Kidney (tissue), 14 donors: ENCODE measurements around the gene RMDN2. TPM values are rescaled to one million over a fixed set of nuclear protein-coding genes. Genes with fewer than 3 reads are reported as not detected.

Source experiments
- DNase-seq, 5 donors: peaks; one replicate each; pipeline ENCODE4 v3.0.0-alpha.2; 2013 to 2020
- FAIRE-seq: peaks from 2 replicates; lab custom pipeline; 2012; peaks lifted over from hg19 to GRCh38; lab: Jason Lieb, UNC
- H3K27ac ChIP-seq, 2 donors: one replicate each; pipeline ENCODE4 v1.7.0; 2013; ENCODE audit warnings: low read depth in 2 of 2, low read length in 2 of 2, inconsistent platforms in 1 of 2
- H3K27me3 ChIP-seq: one replicate; pipeline ENCODE4 v1.7.1; 2013; ENCODE audit warnings: low read length, inconsistent platforms; ENCODE audit not compliant: control insufficient read depth, insufficient read depth
- H3K36me3 ChIP-seq, 3 donors: one replicate each; pipeline versions ENCODE4 v1.7.0 to v1.7.1; 2013; ENCODE audit warnings: low read length in 3 of 3, control low read depth in 1 of 3, inconsistent platforms in 1 of 3; ENCODE audit not compliant: insufficient read depth in 3 of 3, control insufficient read depth in 2 of 3
- H3K4me1 ChIP-seq, 3 donors: one replicate each; pipeline versions ENCODE4 v1.7.0 to v1.7.1; 2013; ENCODE audit warnings: low read length in 3 of 3, inconsistent platforms in 1 of 3, low read depth in 1 of 3; ENCODE audit not compliant: control insufficient read depth in 2 of 3, insufficient read depth in 2 of 3
- H3K4me3 ChIP-seq, 3 donors: one replicate each; pipeline versions ENCODE4 v1.7.0 to v1.8.1; 2013; ENCODE audit warnings: low read length in 3 of 3, control low read depth in 1 of 3, inconsistent platforms in 1 of 3
- H3K9ac ChIP-seq, 3 donors: one replicate each; pipeline versions ENCODE4 v1.7.0 to v1.7.1; 2013; ENCODE audit warnings: low read length in 3 of 3, control low read depth in 1 of 3, inconsistent platforms in 1 of 3
- H3K9me3 ChIP-seq, 3 donors: one replicate each; pipeline versions ENCODE4 v1.7.0 to v1.7.1; 2013; ENCODE audit warnings: low read length in 3 of 3, control low read depth in 1 of 3, inconsistent platforms in 1 of 3; ENCODE audit not compliant: control insufficient read depth in 2 of 3, insufficient read depth in 1 of 3
- intact Hi-C: fragments of 100-400 bp; cut with DNase I; formaldehyde crosslinking; loops from one replicate; pipeline ENCODE4 v1.11.1; 2022
- polyA plus RNA-seq: library from polyadenylated mRNA; stranded (reverse); fragments of 350-450 nt; fragmentation: Illumina TruSeq; extraction: RNeasy Lipid Tissue Mini Kit (QIAGEN cat#74804); gene quantifications from one replicate; pipeline ENCODE4 v1.2.3, GENCODE V29; 2014; ENCODE audit warnings: low read depth, low replicate concordance; ENCODE audit not compliant: insufficient read depth
- total RNA-seq: library from RNA; stranded (reverse); fragmentation: NEBNext Ultra II Directional; extraction: Animal tissue kit (Norgen Biotek cat#: 25700); gene quantifications from one replicate; pipeline ENCODE4 v1.2.1, GENCODE V29; 2021
- TF ChIP-seq, protein P1 (sequence below): IDR thresholded peaks from 3 replicates; pipeline ENCODE4 v1.5.1; 2012; ENCODE audit warnings: mild to moderate bottlenecking, moderate library complexity, borderline replicate concordance; ENCODE audit not compliant: insufficient read depth; ENCODE audit errors: extremely low read depth
- donor health status: control.
- donor health status: control.
- donor health status: control.
- donor health status: control.
- donor health status: control.
- donor health status: DM: yes; HTN: yes; CAD: no.
- donor health status: Normal renal cell carcinoma (clear cell type).

Gene RMDN2
- total and polyA plus RNA-seq, 2 donors from 2014 or later = 7.9 to 10.5 TPM

DNA sequence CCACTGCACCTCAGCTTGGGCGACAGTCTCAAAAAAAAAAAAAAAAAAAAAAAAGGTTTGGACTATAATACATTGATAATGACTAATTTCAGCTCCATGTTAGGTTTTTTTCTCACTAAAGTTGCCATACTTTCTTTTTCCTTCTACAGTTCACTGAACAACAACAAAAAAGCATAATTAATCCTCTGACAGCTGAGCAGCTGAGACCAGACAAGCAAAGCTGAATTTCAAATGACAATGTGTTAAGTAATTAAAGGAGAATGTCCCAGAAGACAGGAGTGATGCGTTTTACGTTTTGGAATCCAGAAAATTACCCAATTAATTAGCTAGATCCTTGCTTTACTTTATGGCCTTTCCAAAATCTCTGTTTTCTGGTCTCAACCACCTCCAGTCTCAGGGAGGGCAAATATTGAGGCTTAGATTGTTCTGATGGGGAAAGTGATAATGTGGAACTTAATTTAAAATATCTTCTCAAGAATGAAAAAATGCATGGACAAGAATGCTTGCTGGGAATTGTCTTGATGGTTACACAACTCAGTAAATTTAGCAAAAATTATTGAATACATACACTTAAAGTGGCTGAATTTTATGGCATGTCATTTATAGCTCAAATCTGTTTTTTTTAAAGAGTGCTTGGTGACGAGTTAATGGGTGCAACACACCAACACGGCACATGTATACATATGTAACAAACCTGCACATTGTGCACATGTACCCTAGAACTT is 17.4 kb upstream of the RMDN2 start:
- Histone ChIP-seq H3K9me3 (no peaks in the 10 kb centered on the region), H3K27me3 (no peaks in the 10 kb centered on the region), H3K4me1 (no peaks in the 10 kb centered on the region), H3K36me3 (no peaks in the 10 kb centered on the region), H3K9ac (no peak overlapping the region), H3K4me3 (no peak overlapping the region), H3K27ac (no peak overlapping the region)
- TF ChIP-seq, protein P1, sequence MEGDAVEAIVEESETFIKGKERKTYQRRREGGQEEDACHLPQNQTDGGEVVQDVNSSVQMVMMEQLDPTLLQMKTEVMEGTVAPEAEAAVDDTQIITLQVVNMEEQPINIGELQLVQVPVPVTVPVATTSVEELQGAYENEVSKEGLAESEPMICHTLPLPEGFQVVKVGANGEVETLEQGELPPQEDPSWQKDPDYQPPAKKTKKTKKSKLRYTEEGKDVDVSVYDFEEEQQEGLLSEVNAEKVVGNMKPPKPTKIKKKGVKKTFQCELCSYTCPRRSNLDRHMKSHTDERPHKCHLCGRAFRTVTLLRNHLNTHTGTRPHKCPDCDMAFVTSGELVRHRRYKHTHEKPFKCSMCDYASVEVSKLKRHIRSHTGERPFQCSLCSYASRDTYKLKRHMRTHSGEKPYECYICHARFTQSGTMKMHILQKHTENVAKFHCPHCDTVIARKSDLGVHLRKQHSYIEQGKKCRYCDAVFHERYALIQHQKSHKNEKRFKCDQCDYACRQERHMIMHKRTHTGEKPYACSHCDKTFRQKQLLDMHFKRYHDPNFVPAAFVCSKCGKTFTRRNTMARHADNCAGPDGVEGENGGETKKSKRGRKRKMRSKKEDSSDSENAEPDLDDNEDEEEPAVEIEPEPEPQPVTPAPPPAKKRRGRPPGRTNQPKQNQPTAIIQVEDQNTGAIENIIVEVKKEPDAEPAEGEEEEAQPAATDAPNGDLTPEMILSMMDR = no peak
- DNase-seq (no peak), FAIRE-seq (no peak)
- intact Hi-C loops = no loop called here

DNA sequence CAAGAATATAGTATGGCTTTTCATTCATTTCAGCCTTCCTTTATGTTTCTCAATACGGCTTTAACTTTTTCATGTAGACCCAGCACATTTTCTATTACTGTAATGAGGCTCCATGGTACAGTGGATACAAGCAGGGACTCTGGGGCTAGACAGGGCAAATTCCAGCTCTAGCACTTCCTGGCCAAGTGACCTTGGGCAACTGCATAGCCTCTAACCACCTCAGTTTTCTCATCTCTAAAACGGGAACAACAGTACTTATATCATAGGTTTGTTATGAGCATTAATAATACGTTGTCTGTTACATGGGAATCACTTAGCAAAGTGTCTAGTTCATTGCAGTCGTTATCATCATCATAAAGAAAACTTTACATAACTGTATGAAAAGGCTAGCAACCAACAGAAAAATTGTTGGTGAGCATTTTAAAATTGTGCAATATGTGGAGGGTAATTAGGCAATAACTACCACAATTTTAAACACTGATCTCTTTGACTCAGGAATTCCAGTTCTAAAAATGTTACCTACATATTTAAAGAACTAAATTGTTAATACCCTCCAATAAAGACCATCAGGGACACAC is 13.7 kb upstream of the RMDN2 start:
- H3K4me1 ChIP-seq = peaks cover 0 to 2% (median 0%) of the 10 kb centered on the region in 3 donors
- no peak for DNase-seq
- no peak overlapping the region for H3K9ac ChIP-seq
- H3K27me3 ChIP-seq = no peaks in the 10 kb centered on the region
- H3K36me3 ChIP-seq = no peaks in the 10 kb centered on the region
- intact Hi-C loops = no loop called here
- TF ChIP-seq, protein P1 = no peak
- FAIRE-seq = no peak
- H3K4me3 ChIP-seq = no peak overlapping the region
- no peak overlapping the region for H3K27ac ChIP-seq
- no peaks in the 10 kb centered on the region for H3K9me3 ChIP-seq

DNA sequence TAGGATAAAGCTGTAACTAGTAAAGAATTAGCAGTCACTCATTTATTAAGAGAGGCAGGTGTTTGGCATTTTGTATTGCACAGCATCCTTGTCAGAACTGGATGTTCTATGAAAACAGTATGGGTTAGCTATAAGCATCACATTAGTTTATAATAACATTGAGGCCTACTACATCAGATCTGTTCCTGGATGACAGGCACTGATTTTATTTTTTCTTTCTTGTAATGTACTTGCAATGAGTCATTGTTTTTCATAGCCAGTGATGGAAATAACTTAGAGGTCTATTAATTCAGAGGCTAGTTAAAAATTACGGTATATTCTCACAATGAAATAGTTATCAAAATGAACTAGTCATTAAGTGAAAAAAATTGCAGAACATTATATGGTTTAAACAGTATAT is 13.0 kb upstream of the RMDN2 start:
- Histone ChIP-seq H3K27me3 (no peaks in the 10 kb centered on the region), H3K9me3 (no peaks in the 10 kb centered on the region), H3K27ac (no peak overlapping the region), H3K4me1 (peaks cover 0 to 5% (median 0%) of the 10 kb centered on the region in 3 donors), H3K4me3 (no peak overlapping the region), H3K36me3 (no peaks in the 10 kb centered on the region), H3K9ac (no peak overlapping the region)
- intact Hi-C loops = no loop called here
- TF ChIP-seq, protein P1 = no peak
- FAIRE-seq (no peak), DNase-seq (no peak)
